GM12878 (cell line): ENCODE results near the gene FBXW7. TPM values are rescaled to one million over a fixed set of nuclear protein-coding genes. Genes with fewer than 3 reads are reported as not detected.

Source experiments
- ATAC-seq: fragments of 200-7000 bp; cut with Tn5 transposase; 3 replicates; pipeline ENCODE4 v1.9.1; 2020; ENCODE audit warnings: mild to moderate bottlenecking, moderate library complexity
- BruUV-seq: library from RNA; stranded (reverse); fragments of 400-500 nt; replicated peaks from 2 replicates; lab custom pipeline; 2021; lab: Mats Ljungman, UMichigan
- CTCF ChIA-PET: fragments of 300-600 bp; sonication (Branson Sonifier 250); formaldehyde crosslinking; extraction: SDS; loops from one replicate; lab custom pipeline; 2021; ENCODE audit warnings: inconsistent platforms; lab: Yijun Ruan, JAX
- POLR2A ChIA-PET: fragments of 350-600 bp; formaldehyde crosslinking; extraction: SDS; loops from one replicate; lab custom pipeline; 2021; ENCODE audit warnings: inconsistent platforms; lab: Charles Lee
- RAD21 ChIA-PET: fragments of 300-600 bp; sonication (Branson Sonifier 250); formaldehyde crosslinking; loops from one replicate; lab custom pipeline; 2023; ENCODE audit warnings: antibody characterized with exemption; ENCODE audit not compliant: unreplicated experiment; lab: Charles Lee
- SMC1A ChIA-PET: fragments of 300-600 bp; sonication (Branson Sonifier 250); formaldehyde crosslinking; loops from one replicate; lab custom pipeline; 2023; ENCODE audit not compliant: unreplicated experiment, uncharacterized antibody; lab: Charles Lee
- DNase-seq: peaks from one replicate; pipeline ENCODE4 v3.0.0-alpha.2; 2011; ENCODE audit warnings: low read depth, low spot score
- FAIRE-seq: peaks from 3 replicates; lab custom pipeline; 2011; peaks lifted over from hg19 to GRCh38; lab: Jason Lieb, UNC
- H2AFZ ChIP-seq: 2 replicates; pipeline ENCODE4 v1.6.0; 2011; ENCODE audit warnings: low read depth, low read length, control low read depth; ENCODE audit not compliant: control insufficient read depth
- H3K27ac ChIP-seq: 2 replicates; pipeline ENCODE4 v1.5.1; 2011; ENCODE audit warnings: control low read depth; ENCODE audit not compliant: control insufficient read depth, insufficient read depth
- H3K27me3 ChIP-seq, 2 experiments: replicated peaks in 1 of 2; 2 replicates each; pipeline versions ENCODE4 v1.6.0 to v1.6.1; 2011; ENCODE audit warnings: low read length in 1 of 2; ENCODE audit not compliant: control insufficient read depth in 2 of 2, insufficient read depth in 2 of 2
- H3K36me3 ChIP-seq, 2 experiments: 2 replicates each; pipeline ENCODE4 v1.5.1; 2011; ENCODE audit warnings: low read length in 1 of 2; ENCODE audit not compliant: control insufficient read depth in 2 of 2, insufficient read depth in 2 of 2
- H3K4me1 ChIP-seq: 2 replicates; pipeline ENCODE4 v1.6.1; 2011; ENCODE audit warnings: mild to moderate bottlenecking, low read length, moderate library complexity, mixed read lengths; ENCODE audit not compliant: control insufficient read depth, insufficient read depth
- H3K4me2 ChIP-seq: 2 replicates; pipeline ENCODE4 v1.6.0; 2011; ENCODE audit warnings: control low read depth; ENCODE audit not compliant: control insufficient read depth, insufficient read depth
- H3K4me3 ChIP-seq: fragments of 200-600 bp; sonication (generic); 2 replicates; pipeline ENCODE4 v1.5.1; 2016
- H3K79me2 ChIP-seq: 2 replicates; pipeline ENCODE4 v1.6.0; 2011; ENCODE audit warnings: low read length; ENCODE audit not compliant: control insufficient read depth, insufficient read depth
- H3K9ac ChIP-seq: 2 replicates; pipeline ENCODE4 v1.8.0; 2011; ENCODE audit warnings: low read length, control low read depth, mixed read lengths; ENCODE audit not compliant: control insufficient read depth, insufficient read depth
- H3K9me3 ChIP-seq: replicated peaks from 3 replicates; pipeline ENCODE4 v1.5.1; 2011; ENCODE audit warnings: mild to moderate bottlenecking, low read length; ENCODE audit not compliant: control insufficient read depth, insufficient read depth
- H4K20me1 ChIP-seq: 2 replicates; pipeline ENCODE4 v1.6.0; 2011; ENCODE audit not compliant: control insufficient read depth, insufficient read depth
- ATF2 ChIP-seq: IDR thresholded peaks from 2 replicates; pipeline ENCODE4 v1.6.1; 2012; ENCODE audit warnings: low read length, inconsistent platforms
- CEBPB ChIP-seq, 2 experiments: fragments of 150-350 bp in 1 of 2; IDR thresholded peaks; 2 replicates each; pipeline ENCODE4 v1.6.1; 2012 to 2014; ENCODE audit warnings: low read depth in 2 of 2, low read length in 2 of 2, borderline replicate concordance in 1 of 2, inconsistent platforms in 1 of 2
- PRDM15 ChIP-seq: fragments of 450-650 bp; formaldehyde crosslinking; IDR thresholded peaks from 2 replicates; pipeline ENCODE4 v1.4.0; 2020; ENCODE audit warnings: mild to moderate bottlenecking, moderate library complexity
- SIX5 ChIP-seq: IDR thresholded peaks from 2 replicates; pipeline ENCODE4 v1.6.1; 2011; ENCODE audit warnings: mild to moderate bottlenecking, low read depth, low read length, moderate library complexity; ENCODE audit not compliant: severe bottlenecking
- SRF ChIP-seq, 2 experiments: IDR thresholded peaks; 2 replicates each; pipeline ENCODE4 v1.6.1; 2011; ENCODE audit warnings: low read depth in 2 of 2, low read length in 2 of 2, mild to moderate bottlenecking in 1 of 2, moderate library complexity in 1 of 2
- STAT1 ChIP-seq: fragments of 450-650 bp; conservative IDR thresholded peaks from 2 replicates; pipeline ENCODE4 v1.6.1; 2014; ENCODE audit warnings: antibody characterized with exemption, mild to moderate bottlenecking
- TCF3 ChIP-seq: IDR thresholded peaks from 2 replicates; pipeline ENCODE4 v1.6.1; 2012; ENCODE audit warnings: low read depth, mild to moderate bottlenecking, low read length, borderline replicate concordance; ENCODE audit not compliant: insufficient read depth
- ZNF274 ChIP-seq: IDR thresholded peaks from one replicate; pipeline ENCODE4 v1.8.0; 2011; ENCODE audit not compliant: insufficient read length, insufficient read depth
- WGBS: methylation state at CpG from one replicate; pipeline ENCODE4 v1.1.6; 2016; ENCODE audit warnings: low lambda C conversion rate; ENCODE audit not compliant: insufficient replicate concordance, insufficient coverage; ENCODE audit errors: missing lambda C conversion rate; 5-methylcytosine and 5-hydroxymethylcytosine counted together
- in situ Hi-C: fragments of 300-500 bp; cut with MboI; formaldehyde crosslinking; loops from 9 replicates; pipeline ENCODE4 v1.14.3; 2018; ENCODE audit warnings: mixed read lengths
- intact Hi-C: fragments of 100-400 bp; cut with micrococcal nuclease; formaldehyde crosslinking; loops from one replicate; pipeline ENCODE4 v1.14.2; 2022; ENCODE audit not compliant: unreplicated experiment
- polyA plus RNA-seq, 11 experiments: library from polyadenylated mRNA; depleted of rRNA in 4 of 11; unstranded in 6 of 11; stranded (reverse) in 5 of 11; fragments of >200 nt; fragmentation: Nextera tagmentation in 4 of 11; fragmentation: Illumina TruSeq in 1 of 11; extraction: Ambion mirVana in 4 of 11; extraction: Trizol in 1 of 11; gene quantifications; 1 replicate in 1 of 11; 2 replicates in 10 of 11; pipeline versions ENCODE4 v1.2.1 to v1.2.3, GENCODE V29; 2011 to 2016; ENCODE audit warnings: inconsistent platforms in 2 of 11, missing spikeins in 2 of 11, low read depth in 1 of 11
- total RNA-seq, 4 experiments: library from RNA; depleted of rRNA in 3 of 4; stranded (reverse); fragments of >200 nt in 3 of 4; fragmentation: Illumina TruSeq in 1 of 4; extraction: Trizol in 1 of 4; gene quantifications; 2 replicates each; pipeline versions ENCODE4 v1.2.1 to v1.2.3, GENCODE V29; 2013 to 2021

Gene FBXW7
- total and polyA plus RNA-seq, 10 of the 15 experiments (the other 5 are each of a cell fraction or from before 2014, with no cell fraction given): 35.8 to 118 (median 47.2) TPM

GRCh38 chr4:152327606-152328453, 208.1 kb downstream of the FBXW7 start:
- FAIRE-seq: no peak
- H3K4me2 ChIP-seq: no peak overlapping the region
- no peaks in the 10 kb centered on the region for H3K79me2 ChIP-seq
- H3K4me1 ChIP-seq: no peaks in the 10 kb centered on the region
- H3K27me3 ChIP-seq: no peaks in the 10 kb centered on the region
- BruUV-seq: no TSS peak
- ATAC-seq: no peak; the same call in 2 of the 3 replicates
- DNase-seq: no peak
- H3K27ac ChIP-seq: no peak overlapping the region
- H3K36me3 ChIP-seq: peaks cover 3 to 24% of the 10 kb centered on the region in 2 experiments
- CTCF ChIA-PET: interaction anchor here (1.5 kb wide), 1 partner anchor 10 kb away, joined by 6 read pairs; no protein-coding TSS in a partner anchor
- no peak overlapping the region for H2AFZ ChIP-seq
- no peaks in the 10 kb centered on the region for H4K20me1 ChIP-seq
- SMC1A ChIA-PET: interaction anchor here (0.9 to 1.6 kb wide), 6 partner anchors 11 to 77 kb away, joined by 3 to 5 read pairs (median 4); no protein-coding TSS in a partner anchor
- H3K9me3 ChIP-seq: no peaks in the 10 kb centered on the region
- TF ChIP-seq ATF2 (no peak), SRF (IDR thresholded peaks at IDR 0.05; ENCODE audit: low read depth in 2 of 2, low read length in 2 of 2) (peak; percentile 59 to 61; a peak in 3 of 4 replicates)
- intact Hi-C loops: no loop called here
- RAD21 ChIA-PET: no interaction called here
- in situ Hi-C loops: no loop called here
- POLR2A ChIA-PET: interaction anchor here (0.6 to 1.1 kb wide), 2 partner anchors 12 to 49 kb away, joined by 3 to 4 read pairs; no protein-coding TSS in a partner anchor
- H3K9ac ChIP-seq: no peak overlapping the region
- H3K4me3 ChIP-seq: no peak overlapping the region
- WGBS: 85% methylated on average over 6 of the region's 6 CpGs

- ChIA-PET SMC1A (interaction anchor here (0.5 to 1.7 kb wide), 5 partner anchors 10 to 435 kb away, joined by 3 to 8 read pairs (median 4); no protein-coding TSS in a partner anchor), RAD21 (no interaction called here), CTCF (interaction anchor here (0.6 to 1.1 kb wide), 3 partner anchors 20 to 72 kb away, joined by 3 read pairs; no protein-coding TSS in a partner anchor), POLR2A (no interaction called here)
- no peak for ATAC-seq
- H3K79me2 ChIP-seq: no peaks in the 10 kb centered on the region
- no peak overlapping the region for H3K9ac ChIP-seq
- in situ Hi-C loops (no loop called here), intact Hi-C loops (no loop called here)
- no peaks in the 10 kb centered on the region for H3K4me1 ChIP-seq
- FAIRE-seq: no peak
- no peak for DNase-seq
- H3K4me2 ChIP-seq: no peak overlapping the region
- H3K4me3 ChIP-seq: no peak overlapping the region
- no peak overlapping the region for H2AFZ ChIP-seq
- H3K27ac ChIP-seq: no peak overlapping the region
- no peaks in the 10 kb centered on the region for H3K27me3 ChIP-seq
- no peaks in the 10 kb centered on the region for H3K9me3 ChIP-seq
- WGBS: 92% methylated on average over 5 of the region's 5 CpGs
- no TSS peak for BruUV-seq
- TF ChIP-seq ZNF274: no peak
- no peak for TF ChIP-seq STAT1
- no peak for TF ChIP-seq SIX5
- no peak for TF ChIP-seq CEBPB (IDR thresholded peaks at IDR 0.05; ENCODE audit: borderline replicate concordance in 1 of 2, low read depth in 2 of 2, low read length in 2 of 2)
- no peak for TF ChIP-seq PRDM15 (CRISPR knock-in tag)
- no peak for TF ChIP-seq TCF3
- peaks cover 7 to 17% of the 10 kb centered on the region in 2 experiments for H3K36me3 ChIP-seq
- H4K20me1 ChIP-seq: no peaks in the 10 kb centered on the region
Observed at GRCh38 chr4:152325831-152326230, 210.1 kb downstream of the FBXW7 start.
